ENCODE results near the gene BRS3. TPM values are rescaled to one million over a fixed set of nuclear protein-coding genes. Genes with fewer than 3 reads are reported as not detected.
"Not testable (repeated sequence)": the region's sequence is repeated elsewhere in the genome, so short reads cannot be mapped to it uniquely, and the experiment has no call there.

The BRS3 gene
- not detected for total RNA-seq

- no peaks in the 10 kb centered on the region for H3K27me3 ChIP-seq
- no peak within 1 kb of the TSS for H3K4me3 ChIP-seq
- no peak for TF ChIP-seq POLR2A (IDR thresholded peaks at IDR 0.05)
- TF ChIP-seq, protein P1, sequence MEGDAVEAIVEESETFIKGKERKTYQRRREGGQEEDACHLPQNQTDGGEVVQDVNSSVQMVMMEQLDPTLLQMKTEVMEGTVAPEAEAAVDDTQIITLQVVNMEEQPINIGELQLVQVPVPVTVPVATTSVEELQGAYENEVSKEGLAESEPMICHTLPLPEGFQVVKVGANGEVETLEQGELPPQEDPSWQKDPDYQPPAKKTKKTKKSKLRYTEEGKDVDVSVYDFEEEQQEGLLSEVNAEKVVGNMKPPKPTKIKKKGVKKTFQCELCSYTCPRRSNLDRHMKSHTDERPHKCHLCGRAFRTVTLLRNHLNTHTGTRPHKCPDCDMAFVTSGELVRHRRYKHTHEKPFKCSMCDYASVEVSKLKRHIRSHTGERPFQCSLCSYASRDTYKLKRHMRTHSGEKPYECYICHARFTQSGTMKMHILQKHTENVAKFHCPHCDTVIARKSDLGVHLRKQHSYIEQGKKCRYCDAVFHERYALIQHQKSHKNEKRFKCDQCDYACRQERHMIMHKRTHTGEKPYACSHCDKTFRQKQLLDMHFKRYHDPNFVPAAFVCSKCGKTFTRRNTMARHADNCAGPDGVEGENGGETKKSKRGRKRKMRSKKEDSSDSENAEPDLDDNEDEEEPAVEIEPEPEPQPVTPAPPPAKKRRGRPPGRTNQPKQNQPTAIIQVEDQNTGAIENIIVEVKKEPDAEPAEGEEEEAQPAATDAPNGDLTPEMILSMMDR (IDR thresholded peaks at IDR 0.05): no peak
- DNase-seq (no peak), ATAC-seq (no peak)
- intact Hi-C loops (cut with DNase I): loop anchor here (10.0 kb wide), 1 partner anchor 57 kb away; no protein-coding TSS in a partner anchor
- WGBS, 2 donors: 50 to 58% methylated on average over 4 of the region's 4 CpGs
- H3K27ac ChIP-seq: no peak within 1 kb of the TSS
- no peaks in the 10 kb centered on the region for H3K4me1 ChIP-seq
- no peaks in the 10 kb centered on the region for H3K36me3 ChIP-seq (replicated peaks in 1 of 2; ENCODE audit: insufficient read depth in 1 of 2, low read depth in 2 of 2)
- H3K9me3 ChIP-seq: no peaks in the 10 kb centered on the region
These were observed at the start of gene BRS3 for GRCh38 chrX:136487647-136488046. Gene BRS3 (plus strand): TSS chrX:136487947. CDS start chrX:136488115, 168 bp downstream.

- Histone ChIP-seq H3K4me3 (no peak overlapping the region), H3K4me1 (no peaks in the 10 kb centered on the region), H3K36me3 (replicated peaks in 1 of 2; ENCODE audit: insufficient read depth in 1 of 2, low read depth in 2 of 2) (no peaks in the 10 kb centered on the region), H3K27me3 (no peaks in the 10 kb centered on the region), H3K9me3 (no peaks in the 10 kb centered on the region), H3K27ac (no peak overlapping the region)
- intact Hi-C loops (cut with DNase I): no loop called here
- no peak for DNase-seq
- no peak for TF ChIP-seq POLR2A (IDR thresholded peaks at IDR 0.05)
- TF ChIP-seq, protein P1 (IDR thresholded peaks at IDR 0.05): no peak
- 51 to 53% methylated on average over 3 of the region's 3 CpGs for WGBS, 2 donors
- ATAC-seq: no peak
These were observed 49.6 kb upstream of the BRS3 start for GRCh38 chrX:136438192-136438591.

GRCh38 chrX:136445674-136446073 is 42.1 kb upstream of the BRS3 start:
- H3K4me1 ChIP-seq; H3K9me3 ChIP-seq; intact Hi-C loops (cut with DNase I); H3K4me3 ChIP-seq; H3K27ac ChIP-seq; ATAC-seq; DNase-seq; H3K27me3 ChIP-seq; H3K36me3 ChIP-seq (replicated peaks in 1 of 2; ENCODE audit: insufficient read depth in 1 of 2, low read depth in 2 of 2): not testable (repeated sequence)
- 52 to 90% methylated on average over 2 to 7 of the region's 18 CpGs for WGBS, 2 donors

DNA sequence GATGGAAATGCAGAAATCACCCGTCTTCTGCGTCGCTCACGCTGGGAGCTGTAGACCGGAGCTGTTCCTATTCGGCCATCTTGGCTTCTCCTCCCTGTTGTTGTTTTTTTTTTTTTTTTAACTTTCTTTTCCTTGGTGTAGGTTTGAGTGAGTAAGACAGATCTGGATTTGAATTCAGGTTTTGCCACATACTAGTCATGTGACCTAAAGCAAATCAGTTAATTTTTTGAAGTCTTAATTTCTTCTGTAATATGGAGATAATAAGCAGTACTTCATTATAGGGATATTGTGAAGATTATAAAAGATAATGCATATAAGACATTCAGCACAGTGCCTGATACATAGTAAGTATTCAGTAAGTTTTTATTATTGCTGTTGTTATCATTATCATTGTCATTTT is 41.5 kb upstream of the BRS3 start:
- H3K27ac ChIP-seq: no peak overlapping the region
- H3K4me1 ChIP-seq: no peaks in the 10 kb centered on the region
- no peaks in the 10 kb centered on the region for H3K9me3 ChIP-seq
- DNase-seq: no peak
- no peak for TF ChIP-seq POLR2A (IDR thresholded peaks at IDR 0.05)
- TF ChIP-seq, protein P1 (IDR thresholded peaks at IDR 0.05): no peak
- no peaks in the 10 kb centered on the region for H3K36me3 ChIP-seq (replicated peaks in 1 of 2; ENCODE audit: insufficient read depth in 1 of 2, low read depth in 2 of 2)
- no peak for ATAC-seq
- H3K27me3 ChIP-seq: no peaks in the 10 kb centered on the region
- intact Hi-C loops (cut with DNase I): no loop called here
- H3K4me3 ChIP-seq: no peak overlapping the region
- WGBS, 2 donors: 90% methylated on average over 6 of the region's 6 CpGs

DNA sequence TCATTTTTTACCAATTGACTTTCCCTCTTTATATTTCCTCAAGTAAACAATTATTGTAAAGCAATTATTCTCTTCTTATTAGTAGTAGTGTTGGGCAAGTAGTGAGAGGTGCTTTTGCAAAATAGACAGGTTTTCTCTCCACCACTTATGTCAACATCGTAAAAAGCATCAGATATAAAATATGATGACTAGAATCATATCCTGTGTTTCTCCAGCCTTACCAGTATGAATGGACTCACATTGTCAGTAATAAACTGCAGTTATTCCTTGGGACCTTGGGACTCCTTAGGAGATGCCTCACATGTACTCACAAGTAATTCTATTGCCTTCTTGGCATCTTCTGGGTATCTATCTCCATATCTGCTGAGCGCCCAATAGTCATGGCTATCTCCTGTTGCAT is 40.4 kb upstream of the BRS3 start:
- intact Hi-C loops (cut with DNase I): no loop called here
- Histone ChIP-seq H3K4me3 (no peak overlapping the region), H3K4me1 (no peaks in the 10 kb centered on the region), H3K27ac (no peak overlapping the region), H3K9me3 (no peaks in the 10 kb centered on the region), H3K27me3 (no peaks in the 10 kb centered on the region), H3K36me3 (replicated peaks in 1 of 2; ENCODE audit: insufficient read depth in 1 of 2, low read depth in 2 of 2) (no peaks in the 10 kb centered on the region)
- WGBS, 2 donors: 64 to 90% methylated on average over 1 to 2 of the region's 2 CpGs
- ATAC-seq: no peak
- no peak for DNase-seq
- TF ChIP-seq, protein P1 (IDR thresholded peaks at IDR 0.05): no peak
- no peak for TF ChIP-seq POLR2A (IDR thresholded peaks at IDR 0.05)

Measured in body of pancreas (tissue), 4 donors.